HepG2 (cell line): ENCODE results near the gene RAB3GAP1. TPM values are rescaled to one million over a fixed set of nuclear protein-coding genes. Genes with fewer than 3 reads are reported as not detected.
A peak's percentile ranks its signal among the peaks of the same experiment; 100 is the strongest.

Experiments used
- CEBPB ChIP-seq: IDR thresholded peaks from 2 replicates; pipeline ENCODE4 v1.6.1; 2011; ENCODE audit warnings: low read depth, low read length, improper control_type of control experiment, borderline replicate concordance
- CREM ChIP-seq, 2 experiments: sonication (generic) in 1 of 2; formaldehyde crosslinking in 1 of 2; IDR thresholded peaks; 2 replicates each; pipeline versions ENCODE4 v1.4.0 to v1.6.1; 2016 to 2020; ENCODE audit warnings: antibody characterized with exemption in 1 of 2, mild to moderate bottlenecking in 1 of 2, missing genetic modification reagents in 1 of 2
- PHF5A ChIP-seq: IDR thresholded peaks from one replicate; pipeline ENCODE4 v1.6.1; 2018; ENCODE audit warnings: low read depth, missing genetic modification reagents; ENCODE audit not compliant: unreplicated experiment
- RORA ChIP-seq: sonication (generic); formaldehyde crosslinking; IDR thresholded peaks from 2 replicates; pipeline ENCODE4 v1.5.0; 2020; ENCODE audit warnings: mild to moderate bottlenecking, missing genetic modification reagents, moderate library complexity
- RXRB ChIP-seq: IDR thresholded peaks from 2 replicates; pipeline ENCODE4 v1.6.1; 2016; ENCODE audit warnings: borderline replicate concordance, missing genetic modification reagents, missing compliant biosample characterization
- SRSF1 ChIP-seq: fragments of 200-400 bp; formaldehyde crosslinking; optimal IDR thresholded peaks from 2 replicates; pipeline ENCODE3; 2017; ENCODE audit warnings: mild to moderate bottlenecking, low read depth, low read length, moderate library complexity
- ZFP82 ChIP-seq: sonication (generic); formaldehyde crosslinking; IDR thresholded peaks from 2 replicates; pipeline ENCODE4 v1.5.1; 2020; ENCODE audit warnings: mild to moderate bottlenecking, missing genetic modification reagents, borderline replicate concordance
- ZNF235 ChIP-seq: sonication (generic); formaldehyde crosslinking; IDR thresholded peaks from 2 replicates; pipeline ENCODE4 v1.8.1; 2023; ENCODE audit warnings: mild to moderate bottlenecking, missing genetic modification reagents, borderline replicate concordance
- ZNF510 ChIP-seq: sonication (generic); formaldehyde crosslinking; IDR thresholded peaks from 2 replicates; pipeline ENCODE4 v1.4.0; 2020; ENCODE audit warnings: low read depth, mild to moderate bottlenecking, missing genetic modification reagents
- ZNF547 ChIP-seq: sonication (generic); formaldehyde crosslinking; IDR thresholded peaks from 2 replicates; pipeline ENCODE4 v1.5.1; 2020; ENCODE audit warnings: mild to moderate bottlenecking, missing genetic modification reagents
- ZNF614 ChIP-seq: IDR thresholded peaks from 2 replicates; pipeline ENCODE4 v1.6.1; 2018; ENCODE audit warnings: missing biosample characterization, missing genetic modification reagents, inconsistent platforms, borderline replicate concordance
- polyA plus RNA-seq, 8 experiments: library from polyadenylated mRNA; depleted of rRNA in 3 of 8; stranded (reverse) in 7 of 8; unstranded in 1 of 8; fragments of >200 nt; fragmentation: Illumina TruSeq in 4 of 8; extraction: Trizol in 4 of 8; gene quantifications; 2 replicates each; pipeline versions ENCODE4 v1.2.1 to v1.2.3, GENCODE V29; 2011 to 2016; ENCODE audit warnings: low read depth in 4 of 8, missing spikeins in 1 of 8, mixed read lengths in 1 of 8; ENCODE audit not compliant: insufficient read depth in 1 of 8
- total RNA-seq, 5 experiments: library from RNA; depleted of rRNA; stranded (reverse); fragments of >200 nt; fragmentation: Illumina TruSeq; extraction: Trizol; gene quantifications; 2 replicates each; pipeline ENCODE4 v1.2.3, GENCODE V29; 2016; ENCODE audit warnings: low read depth in 1 of 5
- TF ChIP-seq, protein P1 (sequence below): sonication (generic); formaldehyde crosslinking; IDR thresholded peaks from 2 replicates; pipeline ENCODE4 v1.8.1; 2023; ENCODE audit warnings: missing genetic modification reagents, mild to moderate bottlenecking, borderline replicate concordance
- TF ChIP-seq, protein P2 (sequence below): sonication (generic); formaldehyde crosslinking; IDR thresholded peaks from 2 replicates; pipeline ENCODE4 v1.4.0; 2020; ENCODE audit warnings: missing genetic modification reagents
- TF ChIP-seq, protein P3 (sequence below): sonication (generic); formaldehyde crosslinking; IDR thresholded peaks from 2 replicates; pipeline ENCODE4 v1.4.0; 2020; ENCODE audit warnings: missing genetic modification reagents, borderline replicate concordance
- TF ChIP-seq, protein P4 (sequence below): sonication (generic); formaldehyde crosslinking; IDR thresholded peaks from 2 replicates; pipeline ENCODE4 v1.9.0; 2021; ENCODE audit warnings: missing genetic modification reagents, borderline replicate concordance
- TF ChIP-seq, protein P5 (sequence below), 2 experiments: sonication (generic) in 1 of 2; formaldehyde crosslinking in 1 of 2; IDR thresholded peaks; 2 replicates each; pipeline versions ENCODE4 v1.4.0 to v1.6.1; 2016 to 2020; ENCODE audit warnings: borderline replicate concordance in 1 of 2, low read depth in 1 of 2, mild to moderate bottlenecking in 1 of 2, missing genetic modification reagents in 1 of 2
- TF ChIP-seq, protein P6 (sequence below): IDR thresholded peaks from 2 replicates; pipeline ENCODE4 v1.6.1; 2018; ENCODE audit warnings: missing genetic modification reagents, mild to moderate bottlenecking, missing compliant biosample characterization

RAB3GAP1 gene
- total and polyA plus RNA-seq, 2 of the 13 experiments (the other 11 are each of a cell fraction or from before 2014, with no cell fraction given), result 15.2 to 48.8 TPM

DNA sequence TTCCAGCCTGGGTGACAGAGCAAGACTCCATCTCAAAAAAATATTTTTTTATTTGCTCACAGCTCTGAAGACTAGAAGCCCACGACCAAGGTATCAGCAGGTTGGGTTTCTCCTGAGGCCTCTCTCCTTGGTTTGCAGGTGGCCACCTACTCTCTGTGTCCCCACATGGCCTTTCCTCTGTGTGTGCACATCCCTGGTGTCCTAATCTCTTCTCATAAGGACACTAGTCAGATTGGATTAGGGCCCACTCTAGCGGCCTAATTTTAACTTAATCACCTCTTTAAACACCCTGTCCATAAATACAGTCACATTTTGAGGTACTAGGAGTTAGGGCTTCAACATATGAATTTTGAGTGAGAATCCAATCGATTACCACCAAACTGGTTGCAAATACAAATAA is 2.0 kb upstream of the RAB3GAP1 start (continued):
- TF ChIP-seq RORA (no peak), ZNF235 (CRISPR knock-in tag) (no peak), PHF5A (CRISPR knock-in tag) (no peak), SRSF1 (no peak), CREM (IDR thresholded peaks at IDR 0.05) (no peak), CREM (CRISPR knock-in tag; IDR thresholded peaks at IDR 0.05) (no peak), ZFP82 (CRISPR knock-in tag) (0 out of 2 replicates have a peak, but pooled peaks have one; percentile 13), ZNF547 (CRISPR knock-in tag) (0 out of 2 replicates have a peak, but pooled peaks have one; percentile 14), RXRB (peak; percentile 43; the same call in 1 of the 2 replicates), ZNF510 (CRISPR knock-in tag) (no peak), ZNF614 (CRISPR knock-in tag) (no peak), CEBPB (no peak)
- TF ChIP-seq, protein P1, sequence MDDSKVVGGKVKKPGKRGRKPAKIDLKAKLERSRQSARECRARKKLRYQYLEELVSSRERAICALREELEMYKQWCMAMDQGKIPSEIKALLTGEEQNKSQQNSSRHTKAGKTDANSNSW (CRISPR knock-in tag), result no peak
- TF ChIP-seq, protein P2, sequence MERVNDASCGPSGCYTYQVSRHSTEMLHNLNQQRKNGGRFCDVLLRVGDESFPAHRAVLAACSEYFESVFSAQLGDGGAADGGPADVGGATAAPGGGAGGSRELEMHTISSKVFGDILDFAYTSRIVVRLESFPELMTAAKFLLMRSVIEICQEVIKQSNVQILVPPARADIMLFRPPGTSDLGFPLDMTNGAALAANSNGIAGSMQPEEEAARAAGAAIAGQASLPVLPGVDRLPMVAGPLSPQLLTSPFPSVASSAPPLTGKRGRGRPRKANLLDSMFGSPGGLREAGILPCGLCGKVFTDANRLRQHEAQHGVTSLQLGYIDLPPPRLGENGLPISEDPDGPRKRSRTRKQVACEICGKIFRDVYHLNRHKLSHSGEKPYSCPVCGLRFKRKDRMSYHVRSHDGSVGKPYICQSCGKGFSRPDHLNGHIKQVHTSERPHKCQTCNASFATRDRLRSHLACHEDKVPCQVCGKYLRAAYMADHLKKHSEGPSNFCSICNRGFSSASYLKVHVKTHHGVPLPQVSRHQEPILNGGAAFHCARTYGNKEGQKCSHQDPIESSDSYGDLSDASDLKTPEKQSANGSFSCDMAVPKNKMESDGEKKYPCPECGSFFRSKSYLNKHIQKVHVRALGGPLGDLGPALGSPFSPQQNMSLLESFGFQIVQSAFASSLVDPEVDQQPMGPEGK (CRISPR knock-in tag), result no peak
- TF ChIP-seq, protein P3, sequence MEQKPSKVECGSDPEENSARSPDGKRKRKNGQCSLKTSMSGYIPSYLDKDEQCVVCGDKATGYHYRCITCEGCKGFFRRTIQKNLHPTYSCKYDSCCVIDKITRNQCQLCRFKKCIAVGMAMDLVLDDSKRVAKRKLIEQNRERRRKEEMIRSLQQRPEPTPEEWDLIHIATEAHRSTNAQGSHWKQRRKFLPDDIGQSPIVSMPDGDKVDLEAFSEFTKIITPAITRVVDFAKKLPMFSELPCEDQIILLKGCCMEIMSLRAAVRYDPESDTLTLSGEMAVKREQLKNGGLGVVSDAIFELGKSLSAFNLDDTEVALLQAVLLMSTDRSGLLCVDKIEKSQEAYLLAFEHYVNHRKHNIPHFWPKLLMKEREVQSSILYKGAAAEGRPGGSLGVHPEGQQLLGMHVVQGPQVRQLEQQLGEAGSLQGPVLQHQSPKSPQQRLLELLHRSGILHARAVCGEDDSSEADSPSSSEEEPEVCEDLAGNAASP (CRISPR knock-in tag), result peak; percentile 85
- TF ChIP-seq, protein P4, sequence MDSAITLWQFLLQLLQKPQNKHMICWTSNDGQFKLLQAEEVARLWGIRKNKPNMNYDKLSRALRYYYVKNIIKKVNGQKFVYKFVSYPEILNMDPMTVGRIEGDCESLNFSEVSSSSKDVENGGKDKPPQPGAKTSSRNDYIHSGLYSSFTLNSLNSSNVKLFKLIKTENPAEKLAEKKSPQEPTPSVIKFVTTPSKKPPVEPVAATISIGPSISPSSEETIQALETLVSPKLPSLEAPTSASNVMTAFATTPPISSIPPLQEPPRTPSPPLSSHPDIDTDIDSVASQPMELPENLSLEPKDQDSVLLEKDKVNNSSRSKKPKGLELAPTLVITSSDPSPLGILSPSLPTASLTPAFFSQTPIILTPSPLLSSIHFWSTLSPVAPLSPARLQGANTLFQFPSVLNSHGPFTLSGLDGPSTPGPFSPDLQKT (CRISPR knock-in tag), result no peak
- TF ChIP-seq, protein P5, sequence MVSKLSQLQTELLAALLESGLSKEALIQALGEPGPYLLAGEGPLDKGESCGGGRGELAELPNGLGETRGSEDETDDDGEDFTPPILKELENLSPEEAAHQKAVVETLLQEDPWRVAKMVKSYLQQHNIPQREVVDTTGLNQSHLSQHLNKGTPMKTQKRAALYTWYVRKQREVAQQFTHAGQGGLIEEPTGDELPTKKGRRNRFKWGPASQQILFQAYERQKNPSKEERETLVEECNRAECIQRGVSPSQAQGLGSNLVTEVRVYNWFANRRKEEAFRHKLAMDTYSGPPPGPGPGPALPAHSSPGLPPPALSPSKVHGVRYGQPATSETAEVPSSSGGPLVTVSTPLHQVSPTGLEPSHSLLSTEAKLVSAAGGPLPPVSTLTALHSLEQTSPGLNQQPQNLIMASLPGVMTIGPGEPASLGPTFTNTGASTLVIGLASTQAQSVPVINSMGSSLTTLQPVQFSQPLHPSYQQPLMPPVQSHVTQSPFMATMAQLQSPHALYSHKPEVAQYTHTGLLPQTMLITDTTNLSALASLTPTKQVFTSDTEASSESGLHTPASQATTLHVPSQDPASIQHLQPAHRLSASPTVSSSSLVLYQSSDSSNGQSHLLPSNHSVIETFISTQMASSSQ (IDR thresholded peaks at IDR 0.05; ENCODE audit: low read depth), result no peak
- TF ChIP-seq, protein P5 (CRISPR knock-in tag; IDR thresholded peaks at IDR 0.05; ENCODE audit: borderline replicate concordance), result no peak
- TF ChIP-seq, protein P6, sequence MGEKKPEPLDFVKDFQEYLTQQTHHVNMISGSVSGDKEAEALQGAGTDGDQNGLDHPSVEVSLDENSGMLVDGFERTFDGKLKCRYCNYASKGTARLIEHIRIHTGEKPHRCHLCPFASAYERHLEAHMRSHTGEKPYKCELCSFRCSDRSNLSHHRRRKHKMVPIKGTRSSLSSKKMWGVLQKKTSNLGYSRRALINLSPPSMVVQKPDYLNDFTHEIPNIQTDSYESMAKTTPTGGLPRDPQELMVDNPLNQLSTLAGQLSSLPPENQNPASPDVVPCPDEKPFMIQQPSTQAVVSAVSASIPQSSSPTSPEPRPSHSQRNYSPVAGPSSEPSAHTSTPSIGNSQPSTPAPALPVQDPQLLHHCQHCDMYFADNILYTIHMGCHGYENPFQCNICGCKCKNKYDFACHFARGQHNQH (CRISPR knock-in tag), result 0 out of 2 replicates have a peak, but pooled peaks have one; percentile 14
